ENCODE measurements around the gene TASOR2.

TASOR2 gene

GRCh38 chr10:5730766-5731165 is 46.1 kb downstream of the TASOR2 start:
- no peak overlapping the region for H3K4me3 ChIP-seq (ENCODE audit: low read depth, low read length)
- TF ChIP-seq, protein P1, sequence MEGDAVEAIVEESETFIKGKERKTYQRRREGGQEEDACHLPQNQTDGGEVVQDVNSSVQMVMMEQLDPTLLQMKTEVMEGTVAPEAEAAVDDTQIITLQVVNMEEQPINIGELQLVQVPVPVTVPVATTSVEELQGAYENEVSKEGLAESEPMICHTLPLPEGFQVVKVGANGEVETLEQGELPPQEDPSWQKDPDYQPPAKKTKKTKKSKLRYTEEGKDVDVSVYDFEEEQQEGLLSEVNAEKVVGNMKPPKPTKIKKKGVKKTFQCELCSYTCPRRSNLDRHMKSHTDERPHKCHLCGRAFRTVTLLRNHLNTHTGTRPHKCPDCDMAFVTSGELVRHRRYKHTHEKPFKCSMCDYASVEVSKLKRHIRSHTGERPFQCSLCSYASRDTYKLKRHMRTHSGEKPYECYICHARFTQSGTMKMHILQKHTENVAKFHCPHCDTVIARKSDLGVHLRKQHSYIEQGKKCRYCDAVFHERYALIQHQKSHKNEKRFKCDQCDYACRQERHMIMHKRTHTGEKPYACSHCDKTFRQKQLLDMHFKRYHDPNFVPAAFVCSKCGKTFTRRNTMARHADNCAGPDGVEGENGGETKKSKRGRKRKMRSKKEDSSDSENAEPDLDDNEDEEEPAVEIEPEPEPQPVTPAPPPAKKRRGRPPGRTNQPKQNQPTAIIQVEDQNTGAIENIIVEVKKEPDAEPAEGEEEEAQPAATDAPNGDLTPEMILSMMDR (IDR thresholded peaks at IDR 0.05; ENCODE audit: low read depth, low read length) = no peak

GRCh38 chr10:5731559-5731958 is 46.9 kb downstream of the TASOR2 start:
- TF ChIP-seq, protein P1 (IDR thresholded peaks at IDR 0.05; ENCODE audit: low read depth, low read length) = no peak
- H3K4me3 ChIP-seq (ENCODE audit: low read depth, low read length) = no peak overlapping the region

GRCh38 chr10:5732141-5732540 is 47.5 kb downstream of the TASOR2 start:
- TF ChIP-seq, protein P1 (IDR thresholded peaks at IDR 0.05; ENCODE audit: low read depth, low read length) = no peak
- no peak overlapping the region for H3K4me3 ChIP-seq (ENCODE audit: low read depth, low read length)

Data from WI38 (cell line).